Activated naive CD4-positive, alpha-beta T cell treated with anti-CD3 and anti-CD28 coated beads, Interleukin-2, amount 50 U/mL, for 24 hours (primary cell): ENCODE measurements around the gene KCTD8.

ENCODE experiments used
- H3K27ac Mint-ChIP-seq: one replicate; pipeline ENCODE4 v1.8.0; 2021; ENCODE audit warnings: mild to moderate bottlenecking, mixed read lengths
- H3K27me3 Mint-ChIP-seq: one replicate; pipeline ENCODE4 v1.8.0; 2021; ENCODE audit warnings: mixed read lengths
- H3K36me3 Mint-ChIP-seq: one replicate; pipeline ENCODE4 v1.8.0; 2021; ENCODE audit warnings: mixed read lengths
- H3K4me1 Mint-ChIP-seq: one replicate; pipeline ENCODE4 v1.8.0; 2021; ENCODE audit warnings: mixed read lengths
- H3K4me3 Mint-ChIP-seq: one replicate; pipeline ENCODE4 v1.8.0; 2021; ENCODE audit warnings: mild to moderate bottlenecking, mixed read lengths
- H3K9me3 Mint-ChIP-seq: one replicate; pipeline ENCODE4 v1.8.0; 2021; ENCODE audit warnings: mixed read lengths

Gene KCTD8

GRCh38 chr4:44159991-44160390 is 288.6 kb downstream of the KCTD8 start:
- H3K36me3 Mint-ChIP-seq, result no peaks in the 10 kb centered on the region
- H3K9me3 Mint-ChIP-seq, result no peaks in the 10 kb centered on the region
- no peak overlapping the region for H3K27ac Mint-ChIP-seq
- H3K4me1 Mint-ChIP-seq, result no peaks in the 10 kb centered on the region
- H3K4me3 Mint-ChIP-seq, result no peak overlapping the region
- no peaks in the 10 kb centered on the region for H3K27me3 Mint-ChIP-seq

- Mint-ChIP-seq H3K27me3 (no peaks in the 10 kb centered on the region), H3K27ac (no peak overlapping the region), H3K36me3 (no peaks in the 10 kb centered on the region), H3K4me1 (no peaks in the 10 kb centered on the region), H3K4me3 (no peak overlapping the region), H3K9me3 (no peaks in the 10 kb centered on the region)
These were observed 290.9 kb downstream of the KCTD8 start for GRCh38 chr4:44157611-44158277.

GRCh38 chr4:44150091-44150576 is 298.5 kb downstream of the KCTD8 start:
- Mint-ChIP-seq H3K9me3 (peaks cover 13% of the 10 kb centered on the region), H3K4me1 (no peaks in the 10 kb centered on the region), H3K4me3 (no peak overlapping the region), H3K27ac (no peak overlapping the region), H3K36me3 (no peaks in the 10 kb centered on the region), H3K27me3 (peaks cover 3% of the 10 kb centered on the region)

GRCh38 chr4:44149282-44149681 is 299.3 kb downstream of the KCTD8 start:
- peaks cover 13% of the 10 kb centered on the region for H3K9me3 Mint-ChIP-seq
- H3K4me1 Mint-ChIP-seq, result no peaks in the 10 kb centered on the region
- no peak overlapping the region for H3K27ac Mint-ChIP-seq
- H3K4me3 Mint-ChIP-seq, result no peak overlapping the region
- H3K27me3 Mint-ChIP-seq, result peaks cover 3% of the 10 kb centered on the region
- H3K36me3 Mint-ChIP-seq, result no peaks in the 10 kb centered on the region

GRCh38 chr4:44147571-44148075 is 301.0 kb downstream of the KCTD8 start:
- Mint-ChIP-seq H3K4me3 (no peak overlapping the region), H3K36me3 (no peaks in the 10 kb centered on the region), H3K27ac (no peak overlapping the region), H3K27me3 (peaks cover 3% of the 10 kb centered on the region), H3K9me3 (peaks cover 13% of the 10 kb centered on the region), H3K4me1 (no peaks in the 10 kb centered on the region)

- H3K36me3 Mint-ChIP-seq, result no peaks in the 10 kb centered on the region
- no peak overlapping the region for H3K4me3 Mint-ChIP-seq
These were observed 302.1 kb downstream of the KCTD8 start for GRCh38 chr4:44146516-44146915.

GRCh38 chr4:44145868-44146267 is 302.7 kb downstream of the KCTD8 start:
- Mint-ChIP-seq H3K27ac (no peak overlapping the region), H3K9me3 (peaks cover 13% of the 10 kb centered on the region), H3K36me3 (no peaks in the 10 kb centered on the region), H3K4me3 (no peak overlapping the region), H3K4me1 (no peaks in the 10 kb centered on the region), H3K27me3 (peaks cover 3% of the 10 kb centered on the region)

More at GRCh38 chr4:44146516-44146915, 302.1 kb downstream of the KCTD8 start:
- H3K27ac Mint-ChIP-seq, result no peak overlapping the region
- no peaks in the 10 kb centered on the region for H3K4me1 Mint-ChIP-seq
- H3K27me3 Mint-ChIP-seq, result peaks cover 3% of the 10 kb centered on the region
- H3K9me3 Mint-ChIP-seq, result peaks cover 13% of the 10 kb centered on the region

- H3K27ac Mint-ChIP-seq, result no peak overlapping the region
- peaks cover 11% of the 10 kb centered on the region for H3K9me3 Mint-ChIP-seq
- H3K4me3 Mint-ChIP-seq, result no peak overlapping the region
These were observed 316.1 kb downstream of the KCTD8 start for GRCh38 chr4:44132526-44132925.

More at GRCh38 chr4:44132526-44132925, 316.1 kb downstream of the KCTD8 start:
- H3K27me3 Mint-ChIP-seq, result no peaks in the 10 kb centered on the region
- no peaks in the 10 kb centered on the region for H3K36me3 Mint-ChIP-seq
- H3K4me1 Mint-ChIP-seq, result no peaks in the 10 kb centered on the region
